HG02623 (cell line): ENCODE data around the gene TBCD.

Experiments used
- ATAC-seq: cut with Tn5 transposase; IDR thresholded peaks from one replicate; pipeline ENCODE4 v1.9.1; 2021; ENCODE audit warnings: moderate library complexity; ENCODE audit not compliant: unreplicated experiment

TBCD gene

GRCh38 chr17:82808921-82809905, 57.3 kb downstream of the TBCD start:
- ATAC-seq: no peak

- no peak for ATAC-seq
Measured at GRCh38 chr17:82810644-82811430, 59.0 kb downstream of the TBCD start.

DNA sequence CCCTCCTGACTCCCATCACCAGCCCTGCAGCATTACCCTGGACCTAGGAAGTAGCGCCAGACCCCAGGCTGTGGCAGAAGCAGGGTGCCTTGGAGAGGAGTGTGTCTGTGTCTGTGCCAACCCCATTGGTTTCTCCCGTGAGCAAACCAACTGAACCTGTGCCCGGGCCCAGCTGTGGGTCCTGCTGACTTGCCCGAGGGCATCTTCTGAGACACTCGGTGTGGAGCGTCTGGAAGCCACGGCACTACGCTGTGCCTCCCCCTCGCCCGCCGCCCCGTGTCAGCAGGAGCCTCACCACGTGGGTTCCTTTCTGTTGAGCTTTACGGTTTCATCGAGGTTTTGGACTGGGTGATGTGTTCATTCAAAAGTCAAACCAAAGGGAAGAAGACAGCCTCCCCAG, 60.2 kb downstream of the TBCD start:
- no peak for ATAC-seq

- no peak for ATAC-seq
Measured at GRCh38 chr17:82812601-82813000, 60.7 kb downstream of the TBCD start.

GRCh38 chr17:82813299-82814051, 61.6 kb downstream of the TBCD start:
- no peak for ATAC-seq

DNA sequence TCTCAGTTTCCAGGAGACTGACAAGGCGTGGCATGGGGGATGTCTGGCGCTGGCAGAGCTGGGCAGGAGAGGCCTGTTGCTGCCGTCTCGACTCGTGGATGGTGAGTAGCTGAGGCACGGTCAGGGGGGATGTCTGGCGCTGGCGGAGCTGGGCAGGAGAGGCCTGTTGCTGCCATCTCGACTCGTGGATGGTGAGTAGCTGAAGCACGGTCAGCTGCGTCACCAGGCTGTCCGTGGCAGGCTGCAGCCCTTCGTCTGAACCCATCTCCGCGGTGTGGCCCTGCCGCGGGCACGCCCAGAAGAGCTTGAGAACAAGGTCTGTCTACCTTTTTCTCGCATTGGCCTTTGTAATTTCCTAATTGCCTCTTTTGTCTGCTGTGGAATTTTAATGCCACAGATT, 63.0 kb downstream of the TBCD start:
- ATAC-seq: no peak

- ATAC-seq: no peak
Measured at GRCh38 chr17:82815354-82815753, 63.5 kb downstream of the TBCD start.

- ATAC-seq: no peak
Measured at GRCh38 chr17:82815790-82816305, 64.0 kb downstream of the TBCD start.

- ATAC-seq: no peak
Measured at GRCh38 chr17:82816358-82816757, 64.5 kb downstream of the TBCD start.

- no peak for ATAC-seq
Measured at GRCh38 chr17:82817947-82818346, 66.1 kb downstream of the TBCD start.

DNA sequence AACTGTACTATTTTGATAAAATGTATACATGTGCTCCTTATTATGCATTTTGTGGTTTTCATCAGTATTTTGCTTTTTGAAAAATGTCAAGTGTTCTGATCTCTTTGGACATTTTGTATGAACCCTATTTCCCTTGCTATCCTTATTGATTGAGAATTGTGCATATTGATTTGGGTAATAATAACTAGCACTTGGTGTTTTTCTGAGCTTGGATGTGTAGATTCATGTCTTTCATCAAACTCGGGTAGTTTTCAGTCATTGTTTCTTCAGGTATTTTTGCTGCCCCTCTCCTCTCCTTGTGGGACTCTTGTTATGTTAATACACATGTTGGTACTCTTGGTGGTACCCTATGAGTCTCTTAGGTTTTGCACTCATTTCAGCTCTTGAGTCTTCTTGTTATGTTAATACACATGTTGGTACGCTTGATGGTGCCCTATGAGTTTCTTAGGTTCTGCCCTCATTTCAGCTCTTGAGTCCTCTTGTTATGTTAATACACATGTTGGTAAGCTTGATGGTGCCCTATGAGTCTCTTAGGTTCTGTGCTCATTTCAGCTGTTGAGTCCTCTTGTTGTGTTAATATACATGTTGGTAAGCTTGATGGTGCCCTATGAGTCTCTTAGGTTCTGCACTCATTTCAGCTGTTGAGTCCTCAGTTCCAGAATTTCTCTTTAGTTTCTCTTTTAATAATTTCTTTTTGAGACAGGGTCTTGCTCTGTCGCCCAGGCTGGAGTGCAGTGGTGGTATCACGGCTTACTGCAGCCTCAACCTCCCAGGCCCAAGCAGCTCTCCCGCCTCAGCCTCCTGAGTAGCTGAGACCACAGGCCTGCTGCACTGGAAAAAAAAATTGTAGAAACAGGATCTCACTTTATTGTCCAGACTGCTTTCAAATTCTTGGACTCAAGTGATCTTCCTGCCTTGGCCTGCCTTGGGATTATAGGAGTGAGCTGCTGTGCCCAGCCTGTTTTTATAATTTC, 68.7 kb downstream of the TBCD start:
- ATAC-seq: no peak

GRCh38 chr17:82821554-82821953, 69.7 kb downstream of the TBCD start:
- ATAC-seq: no peak

DNA sequence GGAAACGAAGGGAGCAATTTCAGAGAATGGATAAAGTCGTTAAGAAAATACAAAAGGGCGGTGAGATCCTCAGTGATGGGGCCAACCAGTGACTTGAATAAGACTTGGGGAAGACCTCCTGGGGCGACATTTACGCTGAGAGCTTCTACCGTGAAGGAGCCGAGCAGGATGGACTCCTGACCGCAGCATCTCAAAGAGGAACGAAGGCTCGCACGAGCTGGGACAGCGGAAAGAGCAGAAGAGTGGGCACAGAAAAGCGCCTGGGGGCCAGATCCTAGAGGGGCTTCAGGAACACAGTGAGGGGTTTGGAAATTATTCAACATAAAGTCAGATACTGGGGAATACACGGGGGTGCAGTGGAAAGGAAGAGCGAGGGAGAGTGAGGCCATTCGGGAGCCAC, 70.4 kb downstream of the TBCD start:
- no peak for ATAC-seq

- no peak for ATAC-seq
Measured at GRCh38 chr17:82823004-82823403, 71.1 kb downstream of the TBCD start.

GRCh38 chr17:82825540-82826124, 73.8 kb downstream of the TBCD start:
- no peak for ATAC-seq

DNA sequence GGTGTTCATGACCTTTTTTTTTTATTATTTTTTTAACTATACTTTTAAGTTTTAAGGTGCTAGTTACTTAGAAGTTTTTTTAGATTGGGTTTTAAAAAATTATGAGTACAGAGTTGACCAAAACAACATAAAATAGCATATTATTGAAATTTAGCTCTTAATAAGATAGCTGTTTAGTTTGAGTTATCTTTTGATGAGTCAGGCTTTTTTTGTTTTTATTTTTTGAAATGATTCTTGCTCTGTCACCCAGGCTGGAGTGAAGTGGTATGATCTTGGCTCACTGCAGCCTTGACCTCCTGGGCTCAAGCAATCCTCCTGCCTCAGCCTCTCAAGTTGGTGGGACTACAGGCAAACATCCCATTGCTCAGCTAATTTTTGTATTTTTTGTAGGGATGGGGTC, 74.3 kb downstream of the TBCD start:
- ATAC-seq: no peak

DNA sequence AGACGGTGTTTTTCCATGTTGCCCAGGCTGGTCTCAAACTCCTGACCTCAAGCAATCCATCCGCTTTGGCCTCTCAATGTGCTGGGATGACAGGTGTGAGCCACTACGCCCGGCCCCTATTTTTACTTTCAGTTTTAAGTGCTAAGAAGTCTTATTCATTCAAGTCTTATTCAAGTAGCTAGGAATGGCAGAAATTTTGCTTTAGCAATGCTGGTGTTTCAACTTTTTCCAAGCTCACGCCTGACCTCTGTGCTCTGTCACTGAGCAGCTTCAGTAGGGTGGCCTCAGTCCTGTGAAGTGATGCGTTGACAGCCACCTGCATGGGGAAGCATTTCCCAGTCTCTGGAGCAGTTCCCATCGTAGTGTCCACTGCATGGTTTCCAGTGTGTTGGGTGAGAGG, 75.1 kb downstream of the TBCD start:
- no peak for ATAC-seq

DNA sequence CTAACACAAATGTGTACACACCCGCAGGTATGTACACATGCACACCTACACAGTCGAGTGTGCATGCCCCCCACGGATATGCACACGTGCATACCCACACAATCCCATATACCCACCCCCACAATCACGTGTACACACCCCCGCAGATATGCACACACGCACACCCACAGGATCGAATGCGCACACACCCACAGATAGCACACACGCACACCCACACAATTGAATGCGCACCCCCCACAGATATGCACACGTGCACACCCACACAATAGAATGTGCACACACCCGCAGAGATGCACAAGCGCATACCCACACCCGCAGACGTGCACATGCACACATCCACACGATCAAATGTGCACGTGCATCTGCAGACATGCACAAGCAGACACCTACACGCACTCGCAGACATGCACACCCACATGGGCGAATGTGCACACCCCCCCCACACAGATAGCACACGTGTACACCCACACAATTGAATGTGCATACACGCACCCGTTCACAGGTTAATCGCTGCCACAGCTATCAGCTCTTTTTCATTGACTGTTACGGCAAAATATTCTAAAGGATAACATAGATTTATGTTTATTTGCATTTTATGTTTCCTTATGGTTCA, 77.1 kb downstream of the TBCD start:
- no peak for ATAC-seq

GRCh38 chr17:82830249-82830661, 78.4 kb downstream of the TBCD start:
- ATAC-seq: no peak
